ENCODE measurements around the gene PALMD.

- TF ChIP-seq CTCF (IDR thresholded peaks at IDR 0.05 in 4 of 5, conservative IDR thresholded peaks at IDR 0.05 in 1 of 5) (no peak), POLR2A (IDR thresholded peaks at IDR 0.05) (no peak)
Measured at GRCh38 chr1:99650030-99650429, 4.1 kb downstream of the PALMD start.
